HG02943 (cell line): Measurements from ENCODE around the gene PPT2.
A peak's percentile ranks its signal among the peaks of the same experiment; 100 is the strongest.
"Not testable (repeated sequence)": the region's sequence is repeated elsewhere in the genome, so short reads cannot be mapped to it uniquely, and the experiment has no call there.

ENCODE experiments used
- ATAC-seq: cut with Tn5 transposase; IDR thresholded peaks from one replicate; pipeline ENCODE4 v1.9.1; 2021; ENCODE audit warnings: mild to moderate bottlenecking, low read depth, moderate library complexity; ENCODE audit not compliant: unreplicated experiment

Gene PPT2

DNA sequence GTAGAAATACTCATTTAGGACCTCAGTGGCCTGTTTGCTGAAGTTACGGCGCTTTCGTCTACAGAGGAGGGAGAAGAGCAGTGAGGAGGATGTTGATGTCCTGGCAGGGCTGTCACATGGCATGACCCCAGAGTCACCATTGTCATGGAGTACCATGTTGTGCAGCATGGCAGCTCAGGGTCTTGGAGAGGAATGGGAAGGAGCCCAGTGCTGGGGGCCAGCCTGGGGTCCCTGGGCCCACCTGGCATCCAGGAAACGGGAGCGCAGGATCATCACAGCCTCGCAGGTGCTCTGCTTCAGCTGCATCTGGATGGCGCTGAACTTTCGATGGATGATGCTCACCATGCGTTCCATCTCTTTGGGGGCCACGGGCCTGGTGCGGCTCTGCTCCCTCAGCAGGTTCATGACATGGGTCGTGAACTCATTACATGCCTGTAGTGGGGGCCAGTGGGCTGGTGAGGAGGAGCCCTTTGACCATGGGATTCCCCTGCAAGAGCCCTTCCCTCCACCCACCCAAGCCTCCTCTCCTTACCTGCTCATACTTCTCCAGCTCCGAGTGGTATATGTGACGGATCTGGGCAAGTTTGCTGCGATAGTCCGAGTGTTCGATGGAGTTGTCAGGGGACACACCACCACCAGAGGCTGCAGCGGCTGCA is 33.9 kb downstream of the PPT2 start:
- ATAC-seq: not testable (repeated sequence)

GRCh38 chr6:32188381-32189068 is 34.6 kb downstream of the PPT2 start:
- ATAC-seq: no peak

- ATAC-seq: no peak
Measured at GRCh38 chr6:32189069-32189741, 35.3 kb downstream of the PPT2 start.

GRCh38 chr6:32189742-32190053 is 35.8 kb downstream of the PPT2 start:
- no peak for ATAC-seq

DNA sequence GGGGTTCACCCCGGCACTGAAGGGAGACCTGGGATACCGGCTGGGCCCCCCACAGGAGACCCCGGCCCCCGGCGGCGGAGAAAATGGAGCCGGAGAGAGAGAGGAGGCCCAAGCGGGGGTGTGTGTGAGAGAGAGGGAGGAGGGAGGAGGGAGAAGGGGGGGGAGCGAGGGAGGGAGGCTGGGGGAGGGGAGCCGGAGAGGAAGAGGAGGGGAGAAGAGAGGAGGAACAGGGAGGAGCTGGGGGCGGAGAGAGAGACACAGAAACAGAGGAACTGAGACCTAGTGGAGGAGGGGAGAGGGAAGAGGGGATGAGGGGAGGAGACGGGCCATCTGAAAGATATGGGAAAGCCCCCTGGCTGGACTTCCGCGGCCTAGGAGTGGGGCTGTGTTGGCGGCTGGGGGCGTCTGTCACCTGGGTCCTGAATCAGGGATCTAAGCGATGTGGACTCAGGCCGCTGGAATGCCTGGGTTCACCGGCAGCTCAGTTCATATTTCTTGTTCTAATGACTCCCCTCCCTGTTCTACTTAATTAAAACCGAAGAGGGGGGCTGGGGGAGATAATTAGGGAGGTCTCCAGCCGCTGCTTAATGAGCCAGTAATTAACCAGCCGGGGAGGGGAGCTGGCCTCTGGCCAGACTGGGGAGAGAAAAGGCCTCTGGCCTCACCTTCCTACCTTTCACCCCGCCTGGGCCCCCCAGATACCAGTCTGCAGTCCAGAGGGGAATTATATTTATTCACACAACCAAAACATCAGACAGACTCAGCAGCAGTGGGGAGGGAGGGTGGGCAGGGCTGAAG is 36.3 kb downstream of the PPT2 start, which contains the start of gene PBX2:
Gene PBX2 (minus strand): TSS at position 149 of the 798 bp plus-strand sequence. CDS start 287 bp downstream, outside the sequence.
- ATAC-seq: peak; percentile 43

DNA sequence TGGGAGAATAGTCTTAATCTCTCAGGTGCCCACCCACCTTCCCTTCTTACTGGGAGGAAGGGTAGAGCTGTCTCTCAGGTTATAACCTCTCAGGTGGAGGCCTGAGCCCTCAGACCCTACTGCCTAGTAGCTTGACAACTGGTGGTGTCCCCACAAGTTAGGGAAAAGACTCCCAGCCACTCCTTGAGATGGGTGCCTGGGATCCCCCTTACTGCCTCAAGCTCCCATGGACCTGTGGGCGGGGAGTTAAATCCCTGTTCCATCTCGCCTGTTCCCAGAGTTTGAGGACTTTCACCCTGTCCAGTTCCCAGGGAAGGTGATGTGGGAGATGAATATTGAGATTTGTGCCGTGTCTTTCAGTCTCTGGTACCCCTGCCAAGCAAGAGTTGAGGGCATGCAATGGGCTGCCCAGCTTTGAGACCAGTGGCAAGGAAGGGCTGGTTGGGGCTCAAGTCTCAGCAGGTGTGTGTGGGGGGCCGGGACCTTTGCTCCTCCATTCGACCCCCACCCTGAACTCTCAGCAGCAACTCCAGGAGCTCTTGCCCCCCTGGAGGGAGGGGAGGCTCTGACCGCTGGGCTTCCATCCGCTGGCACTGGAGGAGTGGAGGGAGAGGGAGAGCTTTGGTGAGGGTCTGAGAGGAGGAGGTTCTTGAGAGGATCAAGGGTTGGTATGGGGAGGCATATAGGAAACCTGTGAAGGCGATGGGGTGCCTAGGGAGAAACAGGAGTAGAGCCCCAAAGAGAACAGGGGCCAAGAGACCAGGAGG is 37.2 kb downstream of the PPT2 start:
- no peak for ATAC-seq

- no peak for ATAC-seq
Measured at GRCh38 chr6:32191696-32192607, 38.0 kb downstream of the PPT2 start.

DNA sequence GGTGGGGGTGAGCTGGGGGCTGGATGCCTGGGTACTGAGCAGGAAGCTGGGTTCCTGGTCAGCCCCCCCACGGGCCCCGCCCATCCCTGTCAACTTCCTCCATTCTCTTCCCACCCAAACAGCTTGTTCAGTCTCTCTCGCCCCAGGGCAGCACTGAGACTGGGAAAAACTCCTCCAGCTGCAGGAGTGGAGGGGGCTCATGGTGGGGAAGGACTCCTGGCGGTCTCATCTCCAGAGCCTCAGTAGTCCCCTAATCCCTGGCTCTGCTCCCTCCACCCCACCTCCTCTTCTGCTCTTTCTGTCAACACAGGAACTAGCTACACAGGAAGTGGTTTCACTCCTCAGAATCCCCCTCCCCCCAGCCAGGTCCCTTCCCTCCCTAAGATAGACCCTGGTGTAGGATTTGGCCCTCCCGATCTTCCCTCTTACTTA is 38.7 kb downstream of the PPT2 start, which contains the start of gene GPSM3:
Gene GPSM3 (minus strand): TSS at position 36 of the 432 bp plus-strand sequence. CDS start 130 bp downstream, outside the sequence.
- no peak for ATAC-seq

- not testable (repeated sequence) for ATAC-seq
Measured at GRCh38 chr6:32193096-32193495, 39.2 kb downstream of the PPT2 start.

GRCh38 chr6:32194388-32194787 is 40.4 kb downstream of the PPT2 start:
- no peak for ATAC-seq

DNA sequence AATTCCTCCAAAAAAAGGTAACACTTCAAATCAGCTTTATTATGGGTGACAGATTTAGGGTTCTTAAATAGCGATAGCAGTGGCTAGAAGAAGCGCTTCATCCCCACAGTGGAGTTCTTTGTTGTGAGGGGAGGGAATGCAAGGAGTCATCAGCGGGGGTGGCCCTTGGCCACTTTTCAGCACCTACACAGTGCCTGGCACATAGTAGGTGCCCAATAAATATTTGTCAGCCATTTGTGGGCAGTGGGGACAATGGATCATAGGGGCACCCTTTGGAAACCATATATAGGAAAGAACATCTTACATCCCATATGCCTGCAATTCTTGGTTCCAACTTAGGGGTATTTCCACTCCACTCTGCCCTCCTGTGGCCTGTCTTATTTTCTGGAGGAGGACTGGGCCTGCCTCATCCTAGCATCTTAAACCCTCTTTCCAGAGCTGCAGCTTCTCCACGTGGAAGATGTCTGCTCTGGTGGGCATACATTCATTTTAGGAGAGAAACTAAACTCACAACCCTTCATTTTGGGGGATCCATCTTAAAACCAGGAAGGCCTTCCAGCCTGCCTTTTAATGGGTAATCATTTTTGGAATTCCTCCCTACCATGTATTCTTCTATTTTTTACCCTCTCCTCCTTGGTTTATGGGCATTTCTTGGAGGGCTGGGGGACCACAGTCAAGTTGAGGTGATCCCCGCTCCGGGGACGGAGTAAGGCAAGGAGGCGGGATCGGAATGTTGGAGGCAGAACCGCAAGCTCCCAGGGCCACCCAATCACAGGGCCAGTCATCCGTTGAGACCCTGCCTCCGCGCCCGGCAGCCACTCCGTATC is 41.1 kb downstream of the PPT2 start:
- no peak for ATAC-seq

- ATAC-seq: peak; percentile 72
Measured at GRCh38 chr6:32195652-32195901, 41.6 kb downstream of the PPT2 start.

DNA sequence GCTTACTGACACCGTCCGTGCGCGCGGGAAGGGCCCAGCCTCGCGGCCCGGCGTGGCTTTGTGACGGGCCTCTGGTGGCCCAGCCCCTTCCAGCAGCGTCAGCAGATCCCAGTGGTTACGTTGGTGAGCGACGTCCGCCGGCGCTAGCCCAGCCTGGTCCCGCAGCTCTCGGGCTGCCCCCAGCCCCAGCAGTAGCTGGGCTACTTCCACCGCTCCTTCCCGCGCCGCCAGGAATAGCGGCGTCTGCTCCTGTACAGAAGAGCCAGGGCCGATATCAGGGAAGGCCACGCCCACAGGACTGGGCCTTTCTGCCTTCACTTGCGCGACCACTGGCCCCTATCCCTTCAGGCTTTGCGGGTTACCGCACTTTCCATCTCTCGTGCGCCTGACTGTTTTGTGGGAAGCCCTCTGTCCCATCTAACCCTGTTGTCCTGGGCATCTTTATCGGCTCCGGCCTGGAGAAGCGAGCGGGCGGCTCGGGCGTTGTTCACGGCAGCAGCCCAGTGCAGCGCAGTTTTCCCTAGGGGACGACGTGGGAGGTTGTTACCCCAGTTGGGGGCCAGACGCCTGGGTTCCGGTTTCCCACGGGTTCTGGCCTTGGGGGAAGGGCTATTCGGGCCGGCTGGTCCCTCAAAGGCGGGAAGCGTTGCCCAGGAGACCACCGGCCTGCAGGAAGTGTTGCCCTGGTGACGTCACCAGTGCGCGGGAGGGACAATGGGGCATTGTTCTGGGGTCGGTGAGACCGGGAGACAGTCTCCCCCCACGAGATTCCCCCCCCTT is 42.2 kb downstream of the PPT2 start:
- peak; percentile 58 for ATAC-seq

GRCh38 chr6:32196682-32197616 is 43.0 kb downstream of the PPT2 start:
- no peak for ATAC-seq

DNA sequence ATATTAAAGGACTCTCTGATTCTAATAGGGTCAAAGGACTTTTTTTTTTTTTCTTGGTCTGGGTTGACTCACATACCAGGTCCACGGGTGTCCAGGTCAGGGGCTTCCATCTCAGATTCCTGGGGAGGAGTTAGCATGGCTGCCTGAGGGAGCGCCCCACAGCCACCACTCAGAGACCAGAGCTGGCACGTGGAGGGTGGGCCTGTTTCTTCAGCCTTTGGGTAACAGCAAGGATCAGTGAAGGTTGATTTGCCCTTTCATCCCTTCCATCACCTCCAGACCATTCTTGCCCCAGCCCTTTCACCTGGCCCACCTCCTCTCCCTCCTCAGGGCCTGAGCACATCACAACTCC is 44.4 kb downstream of the PPT2 start:
- no peak for ATAC-seq

DNA sequence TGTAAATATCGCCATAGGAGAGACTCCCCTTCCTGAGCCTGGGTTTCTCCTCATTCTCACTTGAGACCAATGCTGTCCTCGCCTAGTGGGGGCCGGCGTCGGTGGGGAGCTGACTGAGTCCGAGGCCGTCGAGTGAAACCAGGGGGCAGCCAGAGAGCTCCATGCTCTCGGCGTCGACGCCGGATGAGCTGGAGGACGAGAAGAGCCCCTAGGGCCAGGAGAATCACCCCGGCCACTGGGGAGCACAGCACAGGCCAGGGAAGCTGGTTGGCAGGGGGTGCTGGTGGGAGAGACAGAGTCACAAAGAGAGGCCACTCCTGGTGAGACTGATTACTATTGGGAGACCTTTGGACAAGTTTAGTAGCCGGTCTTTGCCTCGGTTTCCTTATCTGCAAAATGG is 44.9 kb downstream of the PPT2 start:
- no peak for ATAC-seq
